Islet of Langerhans (tissue), 1 donor: ENCODE results near the gene PRRG4.
"Not testable (repeated sequence)": the region's sequence is repeated elsewhere in the genome, so short reads cannot be mapped to it uniquely, and the experiment has no call there.

Experiments used
- FAIRE-seq: peaks from one replicate; lab custom pipeline; 2011; peaks lifted over from hg19 to GRCh38; lab: Jason Lieb, UNC

Gene PRRG4

GRCh38 chr11:32829680-32830412, at the start of gene PRRG4:
PRRG4 (plus strand) TSS chr11:32829927; CDS start chr11:32830530, 603 bp downstream.
- FAIRE-seq = no peak

DNA sequence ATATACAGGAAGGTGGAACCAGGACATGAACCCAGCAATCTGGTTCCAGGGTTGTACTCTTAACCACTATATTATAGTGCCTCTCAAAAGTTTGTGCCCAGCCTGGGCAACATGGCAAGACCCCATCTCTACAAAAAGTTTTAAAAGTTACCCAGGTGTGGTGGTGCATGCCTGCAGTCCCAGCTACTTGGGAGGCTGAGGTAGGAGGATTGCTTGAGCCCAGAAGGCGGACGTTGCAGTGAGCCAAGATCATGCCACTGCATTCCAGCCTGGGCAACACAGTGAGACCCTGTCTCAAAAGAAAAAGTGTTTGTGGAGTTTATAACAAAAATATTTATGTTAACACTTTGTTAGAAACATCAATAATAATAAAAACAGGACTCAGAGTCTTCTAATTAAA, 48.9 kb upstream of the PRRG4 start:
- not testable (repeated sequence) for FAIRE-seq

GRCh38 chr11:32781721-32782120, 48.0 kb upstream of the PRRG4 start:
- FAIRE-seq = no peak

- FAIRE-seq = no peak
Measured at GRCh38 chr11:32785262-32785661, 44.5 kb upstream of the PRRG4 start.

DNA sequence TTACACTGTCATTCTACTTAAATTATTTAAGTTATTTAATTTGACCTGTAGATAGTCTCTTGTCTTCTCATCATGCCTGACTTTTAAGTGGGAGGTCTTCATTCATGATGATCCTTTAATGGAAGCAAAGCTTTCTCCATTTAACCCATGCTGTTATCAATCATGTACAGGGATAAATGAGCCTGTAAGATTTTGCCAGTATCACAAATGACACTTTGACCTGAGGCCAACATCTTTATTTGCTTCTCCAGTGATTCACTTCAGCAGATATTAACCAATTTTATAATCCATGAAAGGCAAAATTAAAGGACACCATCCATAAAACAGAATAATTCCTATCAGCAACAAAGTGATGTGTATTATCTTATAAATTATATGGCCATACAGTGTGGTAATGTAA, 42.9 kb upstream of the PRRG4 start:
- FAIRE-seq = no peak

- no peak for FAIRE-seq
Measured at GRCh38 chr11:32790916-32791315, 38.8 kb upstream of the PRRG4 start.

DNA sequence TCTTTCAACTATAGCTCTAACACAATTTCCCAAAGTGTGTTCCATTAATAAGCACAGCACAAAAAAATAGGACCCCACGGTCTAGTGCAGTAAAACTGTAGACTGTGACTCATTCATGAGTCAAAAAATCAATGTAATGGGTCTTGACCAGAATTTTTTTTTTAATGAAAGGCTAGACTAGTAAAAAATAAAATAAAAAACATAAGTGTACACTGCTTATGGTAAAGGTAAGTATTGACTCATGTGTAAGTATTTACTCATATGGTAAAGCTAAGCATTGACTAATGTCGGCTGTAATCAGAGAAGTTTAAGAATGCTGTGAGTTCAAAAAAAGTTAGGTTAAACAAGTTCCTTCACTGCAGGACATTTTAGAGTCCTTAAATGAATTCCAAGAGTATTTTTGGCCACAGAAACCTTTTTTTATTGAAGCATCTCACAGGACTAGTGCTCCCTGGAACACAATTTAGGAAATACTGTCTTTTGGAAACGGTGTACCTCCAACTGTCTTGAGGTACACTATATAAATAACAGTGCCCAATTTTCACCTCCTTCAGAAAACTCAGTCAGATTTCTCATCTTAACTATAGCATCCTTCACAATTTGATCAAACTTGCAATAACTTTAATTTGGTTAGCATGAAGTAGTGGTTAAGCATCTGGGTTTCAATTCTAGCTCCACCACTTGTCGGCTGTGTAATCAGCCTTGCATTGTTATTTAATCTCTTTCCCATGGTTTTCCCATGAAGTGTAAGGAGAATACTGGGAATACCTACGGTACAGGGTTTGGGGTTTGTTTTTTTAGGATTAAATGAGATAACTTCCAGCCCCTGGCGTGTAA, 37.4 kb upstream of the PRRG4 start:
- FAIRE-seq = no peak

- peak; percentile 97 for FAIRE-seq
Measured at GRCh38 chr11:32792948-32793475, 36.7 kb upstream of the PRRG4 start.

DNA sequence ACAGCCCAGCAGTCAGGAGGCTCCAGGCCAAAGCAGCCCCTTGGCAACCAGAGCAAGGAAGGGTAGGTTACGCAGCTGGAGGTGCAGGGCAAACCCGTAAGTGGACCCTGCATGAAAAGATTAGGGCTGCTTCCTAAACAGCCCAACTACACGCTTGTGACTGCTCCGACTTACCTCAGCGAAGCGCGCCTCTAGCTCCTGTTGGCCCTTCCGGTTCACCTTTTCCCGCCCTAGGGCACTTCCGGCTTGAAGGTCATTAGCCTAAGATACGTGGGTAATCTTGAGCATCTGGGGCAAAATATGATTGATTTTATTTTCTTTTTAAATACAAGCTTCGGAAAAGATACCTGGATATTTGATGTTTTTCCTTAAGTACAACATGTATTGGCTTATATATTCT, 35.3 kb upstream of the PRRG4 start, which contains the start of gene CCDC73:
TSS of gene CCDC73 (minus strand) at position 224 of the 400 bp plus-strand sequence. CDS start 34,419 bp downstream, outside the sequence.
- no peak for FAIRE-seq

DNA sequence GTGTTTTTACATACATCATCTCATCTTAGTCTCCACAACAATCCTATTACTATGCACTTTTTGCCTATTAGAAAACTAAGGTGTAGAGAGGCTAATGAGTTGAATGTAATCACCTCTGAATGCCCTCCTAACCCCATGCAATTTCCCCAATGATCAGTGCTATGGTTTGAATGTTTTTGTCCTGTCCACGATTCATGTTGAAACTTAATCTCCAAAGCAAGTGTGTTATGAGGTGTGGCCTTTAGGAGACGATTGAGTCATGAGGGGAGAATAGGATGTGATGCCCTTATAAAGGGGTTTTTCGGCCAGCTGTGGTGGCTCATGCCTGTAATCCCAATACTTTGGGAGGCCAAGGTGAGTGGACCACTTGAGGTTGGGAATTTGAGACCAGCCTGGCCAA, 33.3 kb upstream of the PRRG4 start:
- FAIRE-seq = no peak

DNA sequence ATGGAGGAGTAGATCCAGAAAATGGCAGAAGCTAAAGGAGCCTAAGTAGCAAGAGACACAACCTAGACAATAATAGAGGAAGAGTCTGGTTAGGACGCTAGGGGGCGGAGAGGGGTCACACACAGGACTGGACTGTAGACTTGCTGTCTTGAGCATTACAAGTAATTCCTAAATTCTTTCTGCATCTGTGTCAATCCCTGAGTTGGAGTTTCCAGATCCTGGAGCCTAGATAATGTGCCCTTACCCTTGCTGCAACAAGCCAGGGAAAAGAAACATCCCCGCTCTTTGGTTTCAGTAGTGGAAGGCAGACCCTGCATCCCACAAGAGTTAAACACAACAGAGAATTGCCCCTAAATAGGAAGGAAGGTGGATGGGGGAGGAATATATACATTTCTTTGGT, 20.4 kb upstream of the PRRG4 start:
- FAIRE-seq = peak; percentile 86

DNA sequence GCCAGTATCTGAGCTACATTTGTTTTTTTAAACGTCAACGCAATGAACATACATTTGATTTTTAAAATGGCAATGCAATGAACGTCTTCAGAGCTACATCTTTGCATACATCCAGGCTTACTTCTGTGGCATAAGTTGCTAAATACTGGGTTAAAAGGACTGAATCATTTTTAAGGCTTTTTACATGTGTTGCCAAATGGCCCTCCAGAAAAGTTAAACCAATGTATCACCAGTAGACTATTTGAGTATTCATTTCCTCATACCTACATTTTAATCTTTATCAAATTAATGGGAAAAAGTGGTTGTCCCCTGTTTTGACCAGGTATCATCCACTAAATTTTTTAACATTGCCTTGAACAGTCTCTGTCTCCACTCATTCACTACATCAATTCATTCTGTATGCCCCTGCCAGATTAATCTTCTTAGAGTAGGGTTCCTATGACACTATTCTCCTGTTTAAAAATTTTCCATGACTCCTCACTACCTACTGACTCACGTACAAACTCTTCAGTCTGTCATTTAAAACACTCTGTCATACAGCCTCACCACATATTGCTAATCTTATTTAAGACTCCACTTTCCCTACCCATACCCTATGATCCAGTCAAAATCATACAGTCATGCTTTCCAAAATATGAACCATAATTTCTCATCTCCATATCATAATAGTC, 12.4 kb upstream of the PRRG4 start:
- no peak for FAIRE-seq

- FAIRE-seq = no peak
Measured at GRCh38 chr11:32817852-32818183, 11.9 kb upstream of the PRRG4 start.

DNA sequence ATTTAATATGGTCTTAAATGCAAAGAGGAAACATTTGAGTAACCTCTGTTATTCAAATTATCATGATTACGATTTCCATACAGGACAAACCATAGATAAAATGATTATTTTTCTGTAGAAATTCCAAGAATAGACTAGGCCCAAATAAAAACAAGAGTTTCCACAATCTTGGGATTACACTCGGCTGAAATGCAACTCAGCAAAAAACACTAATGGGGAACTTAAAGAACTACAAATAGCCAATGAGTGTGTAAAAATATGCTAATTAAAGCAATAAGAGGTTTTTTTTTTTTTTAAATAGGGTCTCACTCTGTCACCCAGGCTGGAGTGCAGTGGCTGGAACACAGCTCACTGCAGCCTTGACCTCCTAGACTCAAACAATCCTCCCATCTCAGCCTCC, 10.5 kb upstream of the PRRG4 start:
- FAIRE-seq = no peak

DNA sequence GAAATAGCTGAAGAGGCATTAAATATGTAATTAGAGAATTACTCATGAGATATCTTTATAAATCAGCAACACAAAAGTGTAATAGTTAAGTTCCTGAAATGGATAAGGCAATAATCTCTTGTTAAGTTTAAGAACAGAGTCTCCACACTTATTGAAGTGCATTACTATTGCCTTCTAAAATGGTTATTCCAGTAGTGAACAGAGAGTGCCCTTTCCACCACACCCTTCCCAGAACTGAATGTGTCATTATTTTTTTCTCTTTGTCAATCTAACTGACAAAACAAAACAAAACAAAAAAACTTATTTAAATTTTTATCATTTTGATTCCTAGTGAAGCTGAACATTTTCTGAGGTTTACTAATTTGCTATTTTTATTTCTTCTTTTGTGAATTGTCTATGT, 9.2 kb upstream of the PRRG4 start:
- peak; percentile 85 for FAIRE-seq

GRCh38 chr11:32821517-32821916, 8.2 kb upstream of the PRRG4 start:
- FAIRE-seq = no peak

GRCh38 chr11:32821917-32822560, 7.7 kb upstream of the PRRG4 start:
- no peak for FAIRE-seq

DNA sequence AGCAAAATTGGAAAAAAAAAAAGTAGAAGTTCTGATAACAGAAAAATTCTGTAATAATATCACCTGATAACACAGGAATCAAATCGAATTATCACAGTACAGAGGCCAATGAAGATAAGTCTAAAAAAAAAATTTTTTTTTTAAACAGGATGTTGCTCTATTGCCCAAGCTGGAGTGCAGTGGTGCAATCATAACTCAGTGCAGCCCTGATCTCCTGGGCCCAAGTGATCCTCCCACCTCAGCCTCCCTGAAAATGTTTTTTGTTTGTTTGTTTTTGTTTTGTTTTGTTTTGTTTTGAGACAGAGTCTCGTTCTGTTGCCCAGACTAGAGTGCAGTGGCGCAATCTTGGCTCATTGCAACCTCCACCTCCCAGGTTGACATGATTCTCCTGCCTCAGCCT, 6.1 kb upstream of the PRRG4 start:
- FAIRE-seq = not testable (repeated sequence)

DNA sequence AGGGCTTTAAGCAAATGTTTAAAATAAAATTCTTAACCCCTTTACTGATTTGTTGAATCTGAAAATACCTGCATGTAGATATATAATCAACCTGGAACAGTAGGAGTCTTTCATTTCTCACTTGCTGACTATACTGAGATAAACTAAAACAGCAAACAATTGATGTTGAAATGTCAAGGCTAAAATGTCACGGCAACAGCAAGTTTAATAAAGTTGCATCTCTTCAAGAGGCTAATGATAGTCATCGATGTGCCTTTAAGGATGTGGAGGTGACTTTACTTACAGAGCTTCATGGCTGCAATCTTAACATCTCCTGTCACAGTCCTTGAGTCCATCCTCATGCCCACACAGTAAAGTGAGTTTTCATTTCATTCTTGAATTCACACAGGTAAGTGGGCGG, 3.6 kb upstream of the PRRG4 start:
- FAIRE-seq = no peak

- FAIRE-seq = no peak
Measured at GRCh38 chr11:32827276-32827675, 2.5 kb upstream of the PRRG4 start.

GRCh38 chr11:32829157-32829679, 509 bp upstream of the PRRG4 start:
- peak; percentile 77 for FAIRE-seq

- no peak for FAIRE-seq
Measured at GRCh38 chr11:32830413-32830738, 649 bp downstream of the PRRG4 start.
